SHP77 treated with DMSO at 0.1 percent for 48 hours (cell line): Measurements from ENCODE around the gene RUVBL1.

Experiments
- DNase-seq: peaks from one replicate; lab custom pipeline; 2025; lab: John Stamatoyannopoulos, UW

Gene RUVBL1

DNA sequence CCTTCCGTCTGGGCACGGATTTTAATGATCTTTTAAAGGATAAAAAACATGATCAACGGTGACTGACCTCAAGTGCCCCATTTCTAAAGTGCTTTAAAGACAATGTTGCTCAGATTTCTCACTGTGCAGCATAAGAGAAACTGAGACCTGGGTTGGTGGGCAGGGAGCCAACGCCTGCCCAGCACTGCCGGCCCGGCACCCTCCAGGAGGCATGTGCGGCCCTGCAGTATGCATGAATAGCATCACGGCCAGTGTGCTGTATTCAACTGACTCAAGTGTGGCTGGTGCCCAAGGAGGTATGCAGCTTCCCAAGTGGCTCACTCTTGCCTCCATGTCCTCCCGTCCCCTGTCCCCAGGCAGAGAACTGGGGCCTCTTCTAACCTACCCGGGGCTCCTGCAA is 41.1 kb downstream of the RUVBL1 start:
- no peak for DNase-seq

DNA sequence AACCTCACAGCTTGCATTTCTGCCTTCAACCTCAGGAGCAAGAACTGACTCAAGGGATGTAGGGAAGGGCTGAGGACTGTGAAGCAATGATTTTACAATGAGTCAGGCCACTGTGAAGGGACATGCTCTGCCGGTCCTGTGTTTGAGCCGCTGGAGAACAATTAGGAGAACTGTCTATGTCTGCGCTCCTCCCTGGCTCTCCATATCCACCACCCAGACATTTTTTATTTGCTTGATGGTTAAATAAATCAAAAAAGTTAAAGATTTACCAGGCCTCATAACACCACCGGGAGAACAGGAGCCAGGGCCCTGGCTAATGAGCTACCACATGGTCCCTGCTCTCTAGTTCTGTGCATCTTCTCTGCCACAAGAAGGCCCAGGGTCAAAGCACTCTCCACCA is 41.8 kb downstream of the RUVBL1 start:
- DNase-seq: no peak

DNA sequence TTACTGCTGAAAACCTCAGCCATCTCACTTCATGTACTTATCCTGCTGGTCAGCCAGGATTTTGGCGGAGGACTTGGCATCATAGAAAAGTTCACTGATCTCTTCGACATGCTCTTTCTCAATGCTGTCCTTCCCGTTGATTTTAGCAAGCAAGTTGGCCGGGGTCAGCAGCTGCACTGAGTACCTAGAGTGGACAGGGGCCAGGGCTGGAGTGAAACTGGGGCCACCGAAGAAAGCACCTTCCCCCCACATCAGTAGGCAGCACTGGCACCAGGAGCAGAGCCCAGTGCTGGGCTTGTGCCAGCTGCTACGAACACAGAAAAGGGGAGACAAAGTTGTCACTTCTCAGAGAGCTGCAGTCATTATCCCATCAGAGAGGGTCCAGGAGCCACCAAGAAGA is 42.4 kb downstream of the RUVBL1 start:
- no peak for DNase-seq

DNA sequence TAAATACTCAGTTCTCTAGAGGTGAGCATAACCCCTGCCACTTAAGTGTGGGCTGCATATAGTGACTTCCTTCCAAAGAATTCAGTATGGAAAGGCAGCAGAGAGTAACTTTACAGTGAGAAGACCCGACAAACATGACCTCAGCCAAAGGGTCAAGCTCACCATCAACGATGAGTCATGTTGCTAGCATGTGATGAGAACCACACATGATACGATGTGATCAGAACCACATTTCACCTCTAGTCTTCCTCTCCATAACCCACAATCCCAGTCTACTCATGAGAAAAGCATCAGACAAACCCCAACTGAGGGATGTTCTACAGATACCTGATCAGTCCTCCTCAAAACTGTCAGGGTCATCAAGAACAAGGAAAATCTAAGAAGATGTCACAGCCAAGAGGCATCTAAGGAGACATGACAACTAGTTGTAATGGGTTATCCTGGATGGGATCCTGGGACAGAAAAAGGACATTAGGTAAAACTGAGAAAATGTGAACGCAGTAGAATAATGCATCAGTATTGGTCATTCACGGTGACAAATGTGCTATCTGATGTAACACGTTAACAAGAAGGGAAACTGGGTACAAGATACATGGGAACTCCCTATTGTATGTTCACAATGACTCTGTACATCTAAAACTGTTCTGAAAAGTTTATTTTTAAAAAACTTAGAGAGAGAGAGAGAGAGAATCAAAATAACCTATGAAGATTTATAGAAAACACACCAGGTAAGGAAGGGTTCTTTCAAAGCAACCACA is 43.1 kb downstream of the RUVBL1 start:
- no peak for DNase-seq

DNA sequence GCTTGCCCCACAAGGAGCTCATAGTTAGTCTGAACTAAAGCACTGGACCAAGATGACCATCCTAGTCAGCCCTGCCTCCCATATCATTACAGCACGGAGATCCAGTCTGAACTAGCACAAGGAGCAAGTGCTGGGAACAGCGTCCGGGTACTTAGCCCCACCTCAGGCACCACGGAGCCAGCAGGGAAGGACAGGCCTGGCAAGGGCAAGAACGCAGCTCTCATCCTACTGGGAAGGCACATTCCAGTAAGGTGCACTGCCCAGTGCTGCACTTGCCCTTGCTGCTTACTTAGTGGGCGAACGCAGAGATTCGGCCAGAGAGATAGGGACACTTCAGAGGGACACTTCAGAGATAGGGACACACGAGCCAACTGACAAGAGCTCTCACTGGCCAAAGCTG is 43.8 kb downstream of the RUVBL1 start:
- no peak for DNase-seq

DNA sequence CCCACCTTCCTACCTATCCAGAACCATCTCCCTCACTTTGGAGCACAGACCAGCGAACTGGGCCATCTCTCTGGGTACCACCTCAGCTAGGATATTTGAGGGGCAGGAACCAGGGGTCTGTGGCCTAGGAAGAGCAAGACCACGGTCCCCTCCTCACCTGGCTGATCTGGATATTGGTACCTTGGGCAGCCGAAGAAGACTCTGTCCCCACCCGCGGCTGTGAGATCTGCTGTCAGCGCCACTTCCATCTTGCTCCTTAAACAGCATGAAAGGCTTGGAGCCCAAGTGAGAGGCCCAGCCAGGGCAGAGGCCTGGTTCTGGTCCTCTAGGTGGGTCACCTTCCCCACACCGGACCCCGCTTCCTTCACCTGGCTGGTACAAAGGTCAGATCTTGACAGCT is 44.7 kb downstream of the RUVBL1 start:
- DNase-seq: no peak

DNA sequence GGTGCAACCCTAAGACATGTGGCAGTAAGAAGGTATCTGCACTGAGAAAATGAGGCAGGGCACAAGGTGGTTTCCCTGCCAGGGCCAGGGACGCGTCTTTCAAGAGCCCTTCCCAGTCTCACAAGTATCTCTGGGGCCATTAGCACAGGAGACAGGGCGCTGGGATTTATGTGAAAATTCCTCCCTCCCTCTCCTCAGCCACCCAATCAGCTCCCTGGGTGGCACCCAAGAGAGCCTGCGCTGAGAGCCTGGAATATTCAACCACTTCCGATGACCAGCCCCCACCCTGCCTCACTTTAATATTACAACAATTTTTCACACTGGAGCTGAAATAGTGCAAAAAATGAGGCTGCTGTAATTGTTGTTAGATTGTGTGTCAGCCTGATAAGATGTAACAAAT is 45.3 kb downstream of the RUVBL1 start:
- DNase-seq: no peak

DNA sequence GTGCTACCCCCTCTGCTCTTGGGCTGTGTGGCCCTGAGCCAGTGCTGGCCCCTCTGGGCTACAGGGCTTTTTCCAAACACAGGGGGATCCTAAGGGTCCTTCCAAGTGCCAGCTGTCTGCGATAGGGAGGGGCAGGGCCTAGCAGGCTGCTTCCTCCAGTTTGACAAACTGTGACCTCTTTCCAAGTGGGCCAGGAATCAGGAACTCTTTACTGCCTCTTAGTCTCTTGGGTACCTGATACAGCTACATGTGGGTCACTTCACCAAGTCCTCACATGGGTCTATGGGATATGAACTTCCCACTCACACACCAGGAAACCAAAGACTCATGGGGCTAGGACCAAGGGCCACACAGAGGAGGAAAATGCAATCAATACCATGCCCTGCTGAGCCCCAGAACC is 45.9 kb downstream of the RUVBL1 start:
- DNase-seq: no peak

DNA sequence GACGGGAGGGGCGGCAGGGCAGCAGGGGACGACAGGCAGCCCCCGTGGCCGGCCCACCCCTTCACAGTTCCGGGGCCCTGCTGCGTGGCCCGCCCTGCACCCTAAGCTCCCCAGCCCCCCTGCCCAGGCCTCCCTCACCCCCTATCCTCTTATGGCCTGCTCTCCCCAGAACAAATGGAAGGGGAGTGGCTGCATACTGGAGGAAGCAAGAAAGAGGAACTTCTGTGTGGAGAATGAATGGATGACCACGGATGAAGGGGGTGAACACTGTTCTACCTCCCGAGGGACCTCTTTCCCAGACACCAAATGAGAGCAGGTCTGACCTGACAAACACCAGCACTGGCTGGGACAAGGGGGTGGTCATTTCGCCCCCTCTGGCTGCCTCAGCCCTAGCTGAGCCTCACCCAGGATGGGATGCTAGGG is 46.4 kb downstream of the RUVBL1 start:
- DNase-seq: no peak

DNA sequence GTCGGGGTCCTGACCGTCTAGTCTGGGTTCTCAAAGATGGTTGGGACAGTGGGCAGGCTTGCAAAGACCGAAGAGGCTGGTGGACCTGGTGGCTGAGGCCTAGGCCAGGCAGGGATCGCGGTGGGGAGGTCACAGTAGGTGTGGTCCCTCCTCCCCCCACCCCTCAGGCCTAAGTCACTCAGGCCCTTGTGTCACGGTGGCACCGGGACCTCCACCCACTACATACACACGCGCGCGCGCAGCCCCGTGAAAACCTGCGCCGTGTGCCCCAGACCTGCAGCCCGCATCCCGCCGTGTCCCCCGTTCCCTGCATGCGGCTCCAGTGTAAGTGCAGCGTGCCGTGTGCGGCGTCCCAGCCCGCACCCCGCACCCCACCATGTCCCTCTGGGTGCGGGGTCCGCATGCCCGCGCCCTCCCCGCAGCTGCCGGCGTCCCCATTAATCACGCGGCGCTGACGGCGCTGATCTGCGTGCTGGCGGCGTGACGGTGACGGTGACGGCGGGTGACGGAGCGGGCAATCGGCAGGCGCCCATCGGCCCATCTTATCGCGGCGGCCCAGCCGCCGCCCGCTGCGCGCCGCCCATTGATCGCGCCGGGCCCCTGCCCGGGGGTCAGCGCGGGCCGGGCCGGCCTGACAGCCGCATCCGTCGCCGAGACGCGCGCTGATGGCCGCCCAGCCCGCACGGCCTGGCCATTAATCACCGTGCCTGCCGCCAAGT is 47.0 kb downstream of the RUVBL1 start:
- DNase-seq: no peak

DNA sequence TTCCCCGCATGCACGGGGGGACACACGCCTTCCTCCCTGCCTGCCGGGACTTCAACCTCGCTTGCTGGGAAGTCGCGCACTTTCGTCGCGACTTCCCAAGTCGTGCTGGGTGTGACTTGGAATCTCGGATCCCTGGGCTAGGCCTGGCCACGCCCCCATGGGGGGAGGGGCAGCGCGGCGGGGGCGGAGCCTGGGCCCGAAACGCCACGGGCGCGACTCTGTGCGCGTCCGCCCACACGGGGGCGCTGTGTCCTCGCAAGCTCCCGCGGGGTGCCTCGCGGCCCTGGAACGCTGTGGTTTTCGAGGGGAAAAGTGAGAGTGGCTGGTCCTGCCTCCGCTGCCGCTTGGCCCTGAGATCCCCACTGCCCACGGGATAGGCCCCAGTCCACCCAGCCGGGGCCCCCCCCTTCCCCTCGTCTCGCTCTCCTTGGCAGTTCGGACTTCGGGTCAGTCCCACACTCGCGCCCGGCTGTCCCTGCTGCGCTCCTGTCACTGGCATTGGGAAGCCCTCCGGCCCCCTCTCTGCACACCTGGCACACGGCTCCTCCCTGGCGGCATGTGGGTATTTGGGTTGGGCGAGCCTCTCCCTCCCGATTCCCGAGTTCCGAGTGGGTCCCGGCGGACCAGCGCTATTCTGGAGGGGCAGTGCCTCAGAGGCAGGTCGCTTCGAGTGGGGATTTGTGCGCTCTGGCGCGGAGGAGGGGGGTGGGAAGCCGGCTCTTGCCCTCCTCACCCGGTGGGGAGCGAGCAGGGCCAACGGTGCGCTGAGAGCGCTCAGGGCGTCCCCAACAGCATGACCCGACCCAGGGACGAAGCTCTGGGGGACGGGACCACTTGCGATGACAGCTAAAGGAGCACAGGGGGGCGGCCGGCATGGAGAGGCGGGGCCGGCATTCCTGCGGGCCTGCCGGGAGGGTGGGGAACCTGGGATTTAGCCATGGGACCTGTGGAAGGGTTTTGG is 47.8 kb downstream of the RUVBL1 start:
- no peak for DNase-seq

DNA sequence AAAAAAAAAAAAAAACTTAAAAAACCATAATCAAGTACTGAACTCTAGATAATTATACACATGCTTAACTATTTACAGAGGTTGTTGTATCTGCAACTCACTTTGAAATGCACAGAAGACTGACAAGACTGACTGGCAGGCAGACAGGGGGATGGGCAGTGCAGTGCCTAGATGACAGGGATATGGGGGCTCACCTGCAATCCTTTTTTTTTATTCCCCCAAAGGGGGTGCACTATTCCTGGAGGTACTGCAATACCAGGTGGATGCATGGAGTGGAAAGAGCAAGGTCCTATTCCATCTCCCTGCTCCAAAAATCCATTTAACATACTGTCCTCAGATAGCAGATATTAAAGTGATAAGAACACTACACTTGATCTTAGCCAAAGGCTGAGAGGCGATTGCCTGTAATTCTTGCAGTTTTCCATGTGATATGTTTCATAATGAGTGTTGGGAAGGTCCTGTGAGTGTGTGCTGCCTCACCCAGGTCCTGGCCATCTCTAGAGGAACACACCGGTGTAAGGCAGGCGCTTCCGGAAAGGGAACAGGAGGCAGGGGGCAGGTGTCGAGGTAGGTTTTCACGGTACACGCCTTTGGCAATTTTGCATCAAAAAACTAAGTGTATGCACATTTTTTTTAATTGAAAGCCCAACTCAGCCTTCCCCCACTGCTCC is 48.6 kb downstream of the RUVBL1 start:
- DNase-seq: no peak

DNA sequence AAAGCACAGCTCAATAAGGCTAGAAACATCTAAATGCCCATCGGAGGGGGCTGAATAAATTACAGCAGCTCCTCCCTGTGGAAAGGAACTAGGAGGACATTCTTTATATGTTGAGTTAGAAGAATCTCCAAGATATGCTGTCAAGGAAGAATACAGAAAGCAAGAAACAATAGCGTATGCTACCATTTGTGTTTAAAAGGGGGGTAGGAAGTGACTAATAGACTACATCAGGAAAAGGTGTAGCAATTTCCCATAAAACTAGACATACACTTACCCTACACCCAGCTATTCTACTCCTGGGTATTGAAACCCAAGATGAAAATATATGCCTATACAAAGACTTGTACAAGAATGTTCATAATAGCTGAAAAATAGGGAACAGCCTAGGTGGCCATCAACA is 49.8 kb downstream of the RUVBL1 start:
- DNase-seq: no peak

DNA sequence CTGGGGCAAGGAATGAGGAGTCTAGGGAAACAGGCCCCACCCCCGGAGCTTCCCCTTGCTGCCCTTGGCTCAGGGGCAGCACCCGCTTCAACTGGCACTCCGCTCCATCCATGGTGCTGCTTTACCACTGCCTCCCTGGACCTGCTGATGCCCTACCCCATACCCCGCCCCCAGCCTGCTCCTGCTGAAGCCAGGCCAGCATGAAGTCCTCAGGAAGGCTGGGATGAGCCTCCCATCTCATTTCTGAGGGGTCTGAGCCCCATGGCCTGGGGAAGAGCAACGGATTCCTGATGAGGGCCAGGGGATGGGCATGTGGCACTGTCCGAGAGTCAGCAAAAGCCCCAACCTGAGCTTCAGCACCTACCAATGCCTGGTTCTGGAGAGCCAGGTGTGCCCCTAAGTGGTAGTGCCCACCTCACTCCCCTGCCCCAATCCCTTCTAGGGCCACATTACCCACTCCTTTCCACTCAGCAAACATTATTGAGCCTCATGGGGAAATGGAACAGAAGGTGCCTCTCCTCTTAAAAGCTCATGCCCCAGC is 50.4 kb downstream of the RUVBL1 start:
- no peak for DNase-seq

DNA sequence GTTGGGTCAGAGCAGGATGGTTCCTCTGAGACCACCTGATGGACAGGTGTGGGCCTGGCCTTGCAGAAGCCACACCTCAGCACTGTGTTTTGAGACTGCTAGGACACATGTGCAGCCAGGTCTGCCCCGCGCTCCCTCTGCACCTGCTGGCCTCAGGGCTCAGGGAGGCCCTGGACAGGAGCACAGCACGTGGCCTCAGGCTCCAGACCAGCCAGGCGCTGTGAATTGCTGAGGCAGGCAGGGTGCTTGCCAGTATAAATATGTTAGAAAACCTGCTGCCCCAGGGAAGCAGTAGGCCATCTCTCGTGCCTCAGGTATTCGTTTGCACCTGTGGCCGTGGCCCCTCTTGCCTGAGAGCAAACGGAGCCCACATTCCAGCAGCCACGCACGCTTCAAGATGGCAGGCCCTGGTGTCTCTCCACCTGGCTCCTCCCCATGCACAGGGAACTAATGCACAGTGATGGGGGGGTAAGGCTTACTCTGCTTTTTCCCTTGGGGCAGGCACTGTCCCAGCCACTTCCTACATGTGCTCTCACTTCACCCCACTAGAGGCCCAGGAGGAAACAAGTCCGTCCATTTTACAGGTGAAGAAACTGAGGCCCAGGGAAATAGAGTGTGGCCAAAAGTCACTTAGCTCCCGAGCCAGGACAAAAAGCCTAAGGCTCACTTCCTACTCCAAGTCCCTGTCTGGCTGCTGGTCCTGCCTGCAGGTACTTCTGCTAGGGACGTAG is 51.0 kb downstream of the RUVBL1 start:
- DNase-seq: no peak

DNA sequence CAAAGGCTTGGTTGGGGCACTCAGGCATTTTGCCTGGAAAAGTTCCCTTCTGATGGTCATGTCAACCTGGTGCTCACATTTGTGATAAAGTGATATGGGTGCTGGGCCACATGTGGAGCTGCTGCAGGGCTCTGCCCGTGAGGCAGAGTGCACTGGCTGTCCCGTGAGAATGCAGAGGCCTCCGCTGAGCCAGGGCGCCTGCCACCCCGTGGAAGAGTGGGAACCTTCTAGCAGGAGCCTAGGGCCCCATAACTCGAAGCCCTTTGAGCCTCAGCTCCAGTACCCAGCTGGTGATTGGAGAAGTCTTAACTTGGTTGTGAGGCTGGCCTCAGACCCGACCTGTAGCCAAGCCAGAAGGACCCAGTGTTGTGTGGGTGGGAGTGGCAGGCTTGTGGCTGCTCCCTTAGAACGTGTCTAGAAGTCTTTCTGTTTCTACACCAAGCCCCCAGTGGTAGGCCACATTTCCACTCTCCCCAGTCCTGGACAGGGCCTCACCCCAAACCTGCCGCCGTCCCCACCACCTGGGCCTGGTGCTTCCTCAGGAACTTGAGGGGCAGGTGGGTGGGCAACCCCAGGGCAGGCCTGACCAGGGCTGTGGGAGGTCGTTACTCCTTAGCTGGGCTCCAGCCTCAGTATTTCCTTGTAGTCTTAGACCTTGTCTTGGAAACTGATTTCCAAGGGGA is 51.7 kb downstream of the RUVBL1 start:
- no peak for DNase-seq

DNA sequence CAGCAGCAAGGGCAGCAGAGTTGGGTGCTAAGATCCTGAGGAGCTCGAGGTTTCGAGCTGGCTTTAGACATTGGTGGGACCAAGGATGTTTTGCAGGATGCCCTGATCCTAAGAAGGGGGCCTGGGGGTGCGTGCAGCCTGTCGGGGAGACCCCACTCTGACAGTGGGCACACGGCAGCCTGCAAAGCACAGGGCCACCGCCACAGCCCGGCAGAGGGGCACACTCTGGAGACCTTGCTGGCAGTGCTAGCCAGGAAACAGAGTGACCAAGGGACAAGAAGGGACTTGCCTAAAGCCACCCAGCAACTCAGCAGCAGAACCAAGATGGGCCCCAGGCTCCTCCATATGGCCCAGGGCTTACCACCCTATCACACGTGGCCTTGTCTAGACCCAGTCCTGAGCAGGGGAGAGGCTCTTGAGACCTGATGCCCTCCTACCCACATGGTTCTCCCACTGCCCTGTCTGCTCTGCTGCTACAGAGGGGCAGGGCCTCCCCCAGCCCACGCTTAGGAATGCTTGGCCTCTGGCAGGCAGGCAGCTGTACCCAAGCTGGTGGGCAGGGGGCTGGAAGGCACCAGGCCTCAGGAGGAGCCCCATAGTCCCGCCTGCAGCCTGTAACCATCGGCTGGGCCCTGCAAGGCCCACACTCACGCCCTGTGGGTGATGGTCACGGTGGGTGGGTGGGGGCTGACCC is 52.6 kb downstream of the RUVBL1 start:
- DNase-seq: no peak

DNA sequence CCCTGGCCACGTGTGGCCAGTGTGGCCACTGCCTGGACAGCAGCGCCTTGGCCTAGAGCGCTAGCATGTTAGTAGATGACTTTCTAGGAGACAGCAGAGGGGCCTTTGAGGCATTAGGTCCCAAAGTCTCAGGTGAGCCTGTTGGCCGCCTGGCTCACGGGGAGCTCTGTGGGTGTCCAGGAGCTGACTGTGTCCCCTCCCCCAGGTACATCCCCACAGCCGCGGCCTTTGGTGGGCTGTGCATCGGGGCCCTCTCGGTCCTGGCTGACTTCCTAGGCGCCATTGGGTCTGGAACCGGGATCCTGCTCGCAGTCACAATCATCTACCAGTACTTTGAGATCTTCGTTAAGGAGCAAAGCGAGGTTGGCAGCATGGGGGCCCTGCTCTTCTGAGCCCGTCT is 54.3 kb downstream of the RUVBL1 start:
- no peak for DNase-seq

DNA sequence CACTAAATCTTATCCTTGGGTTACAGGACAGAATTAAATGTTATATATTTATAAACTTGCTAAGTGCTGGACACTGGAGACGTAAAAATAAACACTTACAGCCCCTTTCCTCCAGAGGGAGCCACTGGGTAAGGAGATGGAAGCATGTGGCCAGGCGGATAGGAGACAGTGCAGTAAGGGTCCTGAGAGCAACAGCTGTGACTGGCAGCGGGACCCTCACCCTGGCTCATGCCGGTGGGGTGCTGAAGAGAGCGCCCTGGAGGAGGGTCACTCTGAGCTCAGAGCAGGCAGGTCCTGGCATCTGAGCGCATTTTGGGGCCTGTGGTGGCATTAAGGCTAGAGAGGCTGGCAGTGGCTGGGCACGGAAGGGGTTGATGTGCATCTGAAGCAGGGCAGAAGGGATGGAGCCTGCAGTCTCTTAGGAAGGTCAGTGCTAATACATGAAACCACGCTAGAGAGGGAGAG is 55.4 kb downstream of the RUVBL1 start:
- peak; percentile 19 for DNase-seq

DNA sequence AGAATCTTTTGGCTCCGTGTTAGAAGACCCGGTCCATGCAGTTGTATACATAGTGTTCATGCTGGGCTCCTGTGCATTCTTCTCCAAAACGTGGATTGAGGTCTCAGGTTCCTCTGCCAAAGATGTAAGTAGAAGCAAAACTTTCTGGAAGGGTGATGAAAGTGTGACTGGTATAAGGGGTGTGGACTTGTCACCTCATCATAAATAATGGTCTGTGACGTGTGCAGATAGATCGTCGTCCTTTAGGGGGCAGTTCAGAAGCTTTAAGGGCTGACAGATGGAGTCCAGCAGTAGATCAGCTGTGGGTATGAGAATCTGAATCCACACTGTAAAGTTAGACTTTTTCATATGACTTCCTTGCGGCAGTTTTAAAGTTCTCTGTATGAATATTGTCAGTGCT is 56.1 kb downstream of the RUVBL1 start:
- DNase-seq: no peak
